Measurements from ENCODE around the gene INSIG1. TPM values are rescaled to one million over a fixed set of nuclear protein-coding genes. Genes with fewer than 3 reads are reported as not detected.
A peak's percentile ranks its signal among the peaks of the same experiment; 100 is the strongest.

The INSIG1 gene
- total and polyA plus RNA-seq, 4 donors: 47.2 to 136 (median 59.2) TPM

- H3K9me3 ChIP-seq (ENCODE audit: control insufficient read depth, insufficient read depth, low read length): peaks cover 1% of the 10 kb centered on the region
- 89% methylated on average over 8 of the region's 11 CpGs for WGBS (ENCODE audit: insufficient coverage)
- no peaks in the 10 kb centered on the region for H3K36me3 ChIP-seq (ENCODE audit: control insufficient read depth, insufficient read depth, low read length)
- no peak overlapping the region for H3K27ac ChIP-seq (ENCODE audit: low read depth, low read length)
- no peaks in the 10 kb centered on the region for H3K4me1 ChIP-seq (ENCODE audit: control insufficient read depth, insufficient read depth, low read length)
- no peak for DNase-seq (ENCODE audit: low read depth in 4 of 6, low spot score in 6 of 6)
- H3K4me3 ChIP-seq (ENCODE audit: low read depth, low read length): no peak overlapping the region
- H3K27me3 ChIP-seq (ENCODE audit: control insufficient read depth, insufficient read depth, low read length): no peaks in the 10 kb centered on the region
Measured at GRCh38 chr7:155289949-155290501, 7.7 kb upstream of the INSIG1 start.

GRCh38 chr7:155291045-155291530, 6.6 kb upstream of the INSIG1 start:
- no peaks in the 10 kb centered on the region for H3K36me3 ChIP-seq (ENCODE audit: control insufficient read depth, insufficient read depth, low read length)
- no peak overlapping the region for H3K4me3 ChIP-seq (ENCODE audit: low read depth, low read length)
- no peak overlapping the region for H3K27ac ChIP-seq (ENCODE audit: low read depth, low read length)
- peaks cover 1% of the 10 kb centered on the region for H3K9me3 ChIP-seq (ENCODE audit: control insufficient read depth, insufficient read depth, low read length)
- peaks cover under 1% of the 10 kb centered on the region for H3K4me1 ChIP-seq (ENCODE audit: control insufficient read depth, insufficient read depth, low read length)
- no peaks in the 10 kb centered on the region for H3K27me3 ChIP-seq (ENCODE audit: control insufficient read depth, insufficient read depth, low read length)
- WGBS (ENCODE audit: insufficient coverage): 96% methylated on average over 2 of the region's 5 CpGs
- no peak for DNase-seq (ENCODE audit: low read depth in 4 of 6, low spot score in 6 of 6)

- no peak overlapping the region for H3K27ac ChIP-seq (ENCODE audit: low read depth, low read length)
- no peaks in the 10 kb centered on the region for H3K27me3 ChIP-seq (ENCODE audit: control insufficient read depth, insufficient read depth, low read length)
- peaks cover 1% of the 10 kb centered on the region for H3K9me3 ChIP-seq (ENCODE audit: control insufficient read depth, insufficient read depth, low read length)
- no peak overlapping the region for H3K4me3 ChIP-seq (ENCODE audit: low read depth, low read length)
- DNase-seq (ENCODE audit: low read depth in 4 of 6, low spot score in 6 of 6): no peak
- no peaks in the 10 kb centered on the region for H3K36me3 ChIP-seq (ENCODE audit: control insufficient read depth, insufficient read depth, low read length)
- 91% methylated on average over 5 of the region's 5 CpGs for WGBS (ENCODE audit: insufficient coverage)
- H3K4me1 ChIP-seq (ENCODE audit: control insufficient read depth, insufficient read depth, low read length): peaks cover 7% of the 10 kb centered on the region
Measured at GRCh38 chr7:155291729-155292128, 5.9 kb upstream of the INSIG1 start.

GRCh38 chr7:155292680-155293226, 4.9 kb upstream of the INSIG1 start:
- no peaks in the 10 kb centered on the region for H3K27me3 ChIP-seq (ENCODE audit: control insufficient read depth, insufficient read depth, low read length)
- H3K36me3 ChIP-seq (ENCODE audit: control insufficient read depth, insufficient read depth, low read length): no peaks in the 10 kb centered on the region
- H3K9me3 ChIP-seq (ENCODE audit: control insufficient read depth, insufficient read depth, low read length): no peaks in the 10 kb centered on the region
- no peak overlapping the region for H3K4me3 ChIP-seq (ENCODE audit: low read depth, low read length)
- peaks cover 11% of the 10 kb centered on the region for H3K4me1 ChIP-seq (ENCODE audit: control insufficient read depth, insufficient read depth, low read length)
- WGBS (ENCODE audit: insufficient coverage): 83% methylated on average over 6 of the region's 7 CpGs
- no peak overlapping the region for H3K27ac ChIP-seq (ENCODE audit: low read depth, low read length)
- no peak for DNase-seq (ENCODE audit: low read depth in 4 of 6, low spot score in 6 of 6)

GRCh38 chr7:155293721-155294510, 3.8 kb upstream of the INSIG1 start:
- Histone ChIP-seq H3K27me3 (ENCODE audit: control insufficient read depth, insufficient read depth, low read length) (no peaks in the 10 kb centered on the region), H3K4me3 (ENCODE audit: low read depth, low read length) (no peak overlapping the region), H3K4me1 (ENCODE audit: control insufficient read depth, insufficient read depth, low read length) (peaks cover 18% of the 10 kb centered on the region), H3K27ac (ENCODE audit: low read depth, low read length) (no peak overlapping the region), H3K36me3 (ENCODE audit: control insufficient read depth, insufficient read depth, low read length) (no peaks in the 10 kb centered on the region), H3K9me3 (ENCODE audit: control insufficient read depth, insufficient read depth, low read length) (no peaks in the 10 kb centered on the region)
- no peak for DNase-seq (ENCODE audit: low read depth in 4 of 6, low spot score in 6 of 6)
- 100% methylated on average over 2 of the region's 8 CpGs for WGBS (ENCODE audit: insufficient coverage)

GRCh38 chr7:155294511-155294778, 3.2 kb upstream of the INSIG1 start:
- H3K27ac ChIP-seq (ENCODE audit: low read depth, low read length): no peak overlapping the region
- no peak for DNase-seq (ENCODE audit: low read depth in 4 of 6, low spot score in 6 of 6)
- peaks cover 21% of the 10 kb centered on the region for H3K4me1 ChIP-seq (ENCODE audit: control insufficient read depth, insufficient read depth, low read length)
- H3K4me3 ChIP-seq (ENCODE audit: low read depth, low read length): no peak overlapping the region
- WGBS (ENCODE audit: insufficient coverage): no CpG with 5 or more reads among the region's 6 CpGs
- no peaks in the 10 kb centered on the region for H3K9me3 ChIP-seq (ENCODE audit: control insufficient read depth, insufficient read depth, low read length)
- H3K36me3 ChIP-seq (ENCODE audit: control insufficient read depth, insufficient read depth, low read length): no peaks in the 10 kb centered on the region
- H3K27me3 ChIP-seq (ENCODE audit: control insufficient read depth, insufficient read depth, low read length): no peaks in the 10 kb centered on the region

GRCh38 chr7:155295511-155295910, 2.2 kb upstream of the INSIG1 start:
- no peak overlapping the region for H3K27ac ChIP-seq (ENCODE audit: low read depth, low read length)
- peaks cover 28% of the 10 kb centered on the region for H3K4me1 ChIP-seq (ENCODE audit: control insufficient read depth, insufficient read depth, low read length)
- no peak overlapping the region for H3K4me3 ChIP-seq (ENCODE audit: low read depth, low read length)
- no peaks in the 10 kb centered on the region for H3K9me3 ChIP-seq (ENCODE audit: control insufficient read depth, insufficient read depth, low read length)
- no peak for DNase-seq (ENCODE audit: low read depth in 4 of 6, low spot score in 6 of 6)
- H3K27me3 ChIP-seq (ENCODE audit: control insufficient read depth, insufficient read depth, low read length): no peaks in the 10 kb centered on the region
- WGBS (ENCODE audit: insufficient coverage): 97% methylated on average over 5 of the region's 7 CpGs
- H3K36me3 ChIP-seq (ENCODE audit: control insufficient read depth, insufficient read depth, low read length): no peaks in the 10 kb centered on the region

GRCh38 chr7:155296006-155296787, 1.5 kb upstream of the INSIG1 start:
- Histone ChIP-seq H3K36me3 (ENCODE audit: control insufficient read depth, insufficient read depth, low read length) (peaks cover 2% of the 10 kb centered on the region), H3K27ac (ENCODE audit: low read depth, low read length) (peak overlapping the region; percentile 87), H3K4me3 (ENCODE audit: low read depth, low read length) (peak overlapping the region; percentile 52), H3K9me3 (ENCODE audit: control insufficient read depth, insufficient read depth, low read length) (no peaks in the 10 kb centered on the region), H3K4me1 (ENCODE audit: control insufficient read depth, insufficient read depth, low read length) (peaks cover 34% of the 10 kb centered on the region), H3K27me3 (ENCODE audit: control insufficient read depth, insufficient read depth, low read length) (no peaks in the 10 kb centered on the region)
- no peak for DNase-seq (ENCODE audit: low read depth in 4 of 6, low spot score in 6 of 6)
- WGBS (ENCODE audit: insufficient coverage): 80% methylated on average over 14 of the region's 18 CpGs

- WGBS (ENCODE audit: insufficient coverage): 5% methylated on average over 57 of the region's 57 CpGs
- Histone ChIP-seq H3K27ac (ENCODE audit: low read depth, low read length) (peak overlapping the region; percentile 87), H3K4me1 (ENCODE audit: control insufficient read depth, insufficient read depth, low read length) (peaks cover 34% of the 10 kb centered on the region), H3K36me3 (ENCODE audit: control insufficient read depth, insufficient read depth, low read length) (peaks cover 2% of the 10 kb centered on the region), H3K9me3 (ENCODE audit: control insufficient read depth, insufficient read depth, low read length) (no peaks in the 10 kb centered on the region), H3K4me3 (ENCODE audit: low read depth, low read length) (peak overlapping the region; percentile 52), H3K27me3 (ENCODE audit: control insufficient read depth, insufficient read depth, low read length) (no peaks in the 10 kb centered on the region)
- DNase-seq (ENCODE audit: low read depth in 4 of 6, low spot score in 6 of 6): peak in 5 of 6 donors; percentile 19 to 80 (median 31)
Measured at GRCh38 chr7:155296788-155297516, 726 bp upstream of the INSIG1 start.
